Ramos (cell line): ENCODE measurements around the gene PLRG1.

ENCODE experiments used
- in situ Hi-C: fragments of 300-500 bp; cut with MboI; formaldehyde crosslinking; loops from one replicate; pipeline ENCODE4 v1.14.3; 2022; ENCODE audit warnings: low sequenced_read_pairs; ENCODE audit not compliant: unreplicated experiment

The PLRG1 gene

DNA sequence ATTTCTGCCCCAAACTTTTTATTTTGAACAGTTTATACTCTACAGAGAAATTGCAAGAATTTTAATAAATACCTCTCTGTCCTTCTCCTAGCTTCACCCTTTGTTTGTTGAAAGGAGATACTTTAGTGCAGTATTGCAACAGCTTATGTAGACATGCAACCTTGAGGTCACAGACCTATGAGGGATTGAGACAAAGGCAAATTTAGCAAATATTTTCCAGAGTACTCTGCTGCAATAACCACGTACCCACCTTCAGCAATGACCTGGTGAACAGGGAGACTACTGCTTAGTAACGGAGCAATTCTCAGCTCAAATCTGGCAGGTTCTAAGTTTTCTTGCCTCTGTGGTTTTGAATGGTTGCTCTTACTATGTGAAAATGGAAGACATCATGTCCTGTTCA, 27.1 kb upstream of the PLRG1 start:
- in situ Hi-C loops: no loop called here

DNA sequence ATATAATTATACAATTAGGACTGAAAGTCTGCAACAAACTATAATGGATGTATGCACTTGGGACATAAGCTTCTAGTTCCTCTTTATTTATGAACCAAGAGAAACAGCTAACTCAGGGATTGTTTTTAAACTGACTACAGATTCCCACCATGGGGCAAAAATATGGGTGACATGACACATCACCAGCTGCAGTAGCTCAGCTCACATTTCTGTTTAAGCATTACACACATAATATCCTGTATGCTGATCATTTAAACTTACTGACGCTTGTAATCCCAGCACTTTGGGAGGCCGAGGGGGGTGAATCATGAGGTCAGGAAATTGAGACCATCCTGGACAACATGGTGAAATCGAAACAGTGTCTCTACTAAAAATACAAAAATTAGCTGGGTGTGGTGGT, 24.1 kb upstream of the PLRG1 start:
- in situ Hi-C loops: loop anchor here (25.0 kb wide), 1 partner anchor 788 kb away; no protein-coding TSS in a partner anchor

DNA sequence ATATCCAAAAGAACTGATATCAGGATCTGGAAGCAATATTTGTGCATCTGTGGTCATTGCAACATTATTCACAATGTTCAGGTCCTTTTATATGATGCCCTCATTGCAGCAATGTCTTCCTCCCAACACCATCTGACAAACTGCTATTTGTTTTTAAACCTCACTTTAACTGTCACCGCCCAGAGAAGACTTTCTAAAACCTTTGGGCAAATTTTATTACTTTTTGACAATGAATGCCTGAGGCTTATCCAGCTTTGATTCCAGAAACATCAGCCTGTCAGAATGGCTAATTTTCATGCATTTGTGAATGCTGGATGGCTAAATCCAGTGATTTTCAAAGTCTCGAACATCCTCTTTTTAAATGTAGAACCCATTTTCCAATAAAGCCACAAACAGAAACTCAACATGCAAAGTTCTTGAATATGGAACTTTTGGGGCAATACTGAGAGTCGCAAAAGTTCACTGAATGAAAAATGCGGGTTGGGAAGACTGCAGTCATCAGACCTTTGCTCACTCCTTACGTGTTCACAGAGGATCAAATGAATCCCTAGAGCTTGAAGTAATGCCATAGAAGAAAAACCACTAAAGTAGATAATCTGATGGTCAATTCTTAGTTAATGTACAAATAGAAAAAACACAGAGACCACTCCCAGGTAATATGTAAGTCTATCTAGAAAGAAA, 23.1 kb upstream of the PLRG1 start:
- in situ Hi-C loops: loop anchor here (25.0 kb wide), 1 partner anchor 789 kb away; no protein-coding TSS in a partner anchor

DNA sequence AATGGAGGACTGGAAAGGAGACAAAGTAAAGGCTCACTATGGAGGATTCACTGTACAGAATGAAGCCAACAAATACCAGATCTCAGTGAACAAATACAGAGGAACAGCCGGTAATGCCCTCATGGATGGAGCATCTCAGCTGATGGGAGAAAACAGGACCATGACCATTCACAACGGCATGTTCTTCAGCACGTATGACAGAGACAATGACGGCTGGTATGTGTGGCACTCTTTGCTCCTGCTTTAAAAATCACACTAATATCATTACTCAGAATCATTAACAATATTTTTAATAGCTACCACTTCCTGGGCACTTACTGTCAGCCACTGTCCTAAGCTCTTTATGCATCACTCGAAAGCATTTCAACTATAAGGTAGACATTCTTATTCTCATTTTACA, 19.4 kb upstream of the PLRG1 start:
- in situ Hi-C loops: loop anchor here (25.0 kb wide), 1 partner anchor 793 kb away; no protein-coding TSS in a partner anchor

- in situ Hi-C loops: loop anchor here (25.0 kb wide), 1 partner anchor 793 kb away; no protein-coding TSS in a partner anchor
Observed at GRCh38 chr4:154569028-154569427, 18.8 kb upstream of the PLRG1 start.

GRCh38 chr4:154566639-154567204, 16.5 kb upstream of the PLRG1 start:
- in situ Hi-C loops: loop anchor here (25.0 kb wide), 1 partner anchor 796 kb away; no protein-coding TSS in a partner anchor

GRCh38 chr4:154565704-154566103, 15.5 kb upstream of the PLRG1 start:
- in situ Hi-C loops: loop anchor here (25.0 kb wide), 1 partner anchor 797 kb away; no protein-coding TSS in a partner anchor

DNA sequence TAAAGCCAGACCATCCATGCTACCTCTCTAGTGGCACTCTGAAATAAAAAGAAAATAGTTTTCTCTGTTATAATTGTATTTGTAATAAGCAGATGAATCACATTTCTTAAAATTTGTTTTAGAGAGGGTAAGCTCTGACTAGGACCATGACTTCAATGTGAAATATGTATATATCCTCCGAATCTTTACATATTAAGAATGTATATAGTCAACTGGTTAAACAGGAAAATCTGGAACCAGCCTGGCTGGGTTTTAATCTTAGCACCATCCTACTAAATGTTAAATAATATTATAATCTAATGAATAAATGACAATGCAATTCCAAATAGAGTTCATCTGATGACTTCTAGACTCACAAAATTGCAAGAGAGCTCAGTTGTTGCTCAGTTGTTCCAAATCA, 14.1 kb upstream of the PLRG1 start:
- in situ Hi-C loops: loop anchor here (25.0 kb wide), 1 partner anchor 798 kb away; no protein-coding TSS in a partner anchor

DNA sequence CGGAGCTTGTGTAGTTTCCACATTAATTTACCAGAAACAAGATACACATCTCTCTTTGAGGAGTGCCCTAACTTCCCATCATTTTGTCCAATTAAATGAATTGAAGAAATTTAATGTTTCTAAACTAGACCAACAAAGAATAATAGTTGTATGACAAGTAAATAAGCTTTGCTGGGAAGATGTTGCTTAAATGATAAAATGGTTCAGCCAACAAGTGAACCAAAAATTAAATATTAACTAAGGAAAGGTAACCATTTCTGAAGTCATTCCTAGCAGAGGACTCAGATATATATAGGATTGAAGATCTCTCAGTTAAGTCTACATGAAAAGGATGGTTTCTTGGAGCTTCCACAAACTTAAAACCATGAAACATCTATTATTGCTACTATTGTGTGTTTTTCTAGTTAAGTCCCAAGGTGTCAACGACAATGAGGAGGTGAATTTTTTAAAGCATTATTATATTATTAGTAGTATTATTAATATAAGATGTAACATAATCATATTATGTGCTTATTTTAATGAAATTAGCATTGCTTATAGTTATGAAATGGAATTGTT, 12.6 kb upstream of the PLRG1 start, which contains the start of gene FGB:
TSS of gene FGB (plus strand) at position 315 of the 558 bp plus-strand sequence. CDS start at position 323, 8 bp downstream.
- in situ Hi-C loops: loop anchor here (25.0 kb wide), 1 partner anchor 800 kb away; no protein-coding TSS in a partner anchor

DNA sequence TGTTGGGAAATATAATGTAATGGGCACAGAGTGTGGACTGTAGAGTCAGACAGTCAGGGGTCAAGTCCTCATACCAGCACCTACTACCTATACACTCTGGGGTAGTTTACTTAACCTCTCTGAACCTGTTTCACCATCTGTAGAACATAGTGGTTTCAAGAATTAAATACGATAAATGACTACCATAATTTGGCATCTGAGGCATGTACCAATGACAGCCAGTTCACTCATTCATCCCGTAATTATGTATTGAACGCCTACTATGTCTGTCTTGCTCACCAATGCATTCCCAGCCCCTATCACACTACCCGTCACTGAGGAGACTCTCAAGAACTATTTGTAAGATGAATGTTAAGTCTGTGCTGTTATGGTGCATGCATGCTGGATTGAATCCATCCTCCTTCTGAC, 10.6 kb upstream of the PLRG1 start:
- in situ Hi-C loops: loop anchor here (25.0 kb wide), 1 partner anchor 801 kb away; no protein-coding TSS in a partner anchor

DNA sequence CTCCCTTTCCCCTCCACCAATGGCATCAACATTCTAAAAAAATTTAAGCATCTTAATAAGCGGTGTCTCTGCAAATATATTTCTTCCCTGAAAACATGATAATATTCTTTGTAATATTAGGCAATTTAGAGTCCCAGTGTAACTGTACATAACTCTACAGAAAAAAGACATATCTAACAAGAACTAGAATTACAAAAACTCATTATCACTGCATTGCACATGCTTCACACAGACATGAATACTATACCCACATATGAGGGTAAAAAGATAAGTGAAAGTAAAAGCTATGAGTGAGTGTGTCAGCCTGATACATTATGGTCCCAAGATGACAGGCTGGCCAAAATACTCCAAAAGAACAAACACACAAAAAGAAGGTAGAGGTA, 10.2 kb upstream of the PLRG1 start:
- in situ Hi-C loops: loop anchor here (25.0 kb wide), 1 partner anchor 802 kb away; no protein-coding TSS in a partner anchor

DNA sequence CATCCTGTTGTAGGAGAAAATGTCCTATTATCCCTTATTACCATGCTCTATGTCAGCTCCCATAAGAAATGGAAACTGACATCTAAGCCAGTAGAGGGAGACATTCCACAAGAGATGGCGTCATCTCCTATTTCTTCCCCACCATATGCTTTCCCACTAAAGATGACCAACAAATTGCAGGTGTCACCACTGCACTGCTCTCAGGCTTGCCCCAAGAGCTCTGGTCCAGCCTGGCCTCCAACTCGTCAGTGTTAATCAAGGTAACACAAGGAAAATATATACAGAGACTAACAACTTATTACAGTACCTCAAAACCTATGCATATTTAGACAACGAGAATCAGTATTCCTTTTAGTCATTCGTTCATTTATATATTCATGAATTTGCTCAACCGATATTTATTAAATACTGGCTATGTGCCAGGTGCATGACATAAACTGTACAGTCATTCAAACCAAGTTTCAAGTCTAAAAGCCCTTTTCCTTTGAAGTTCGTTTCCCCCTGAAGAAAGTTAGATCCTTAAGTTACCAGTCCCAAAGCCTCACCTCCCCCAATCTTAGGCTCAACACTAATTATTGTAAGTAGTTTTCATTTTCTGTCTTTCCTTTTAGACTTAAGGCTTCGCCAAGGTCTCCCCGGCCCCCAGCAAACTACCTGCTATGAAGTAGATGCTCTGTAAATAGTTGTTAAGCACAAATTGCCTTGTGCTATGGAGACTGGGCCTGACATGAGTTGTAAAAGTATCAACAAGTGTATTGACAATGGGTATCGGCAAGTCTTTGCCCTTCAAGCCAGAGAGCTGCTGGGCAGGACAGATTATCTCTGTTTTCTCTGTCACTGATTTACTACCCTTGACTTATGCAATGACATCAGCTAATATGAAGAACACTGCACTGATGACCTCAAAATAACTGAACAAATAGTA, 9.6 kb upstream of the PLRG1 start:
- in situ Hi-C loops: loop anchor here (10.0 to 25.0 kb wide), 2 partner anchors 55 to 803 kb away; partner anchors contain the start of gene FGG

- in situ Hi-C loops: loop anchor here (10.0 to 25.0 kb wide), 2 partner anchors 56 to 803 kb away; partner anchors contain the start of gene FGG
Observed at GRCh38 chr4:154559141-154559493, 8.9 kb upstream of the PLRG1 start.

- in situ Hi-C loops: loop anchor here (10.0 to 25.0 kb wide), 2 partner anchors 63 to 810 kb away; partner anchors contain the start of gene FGG
Observed at GRCh38 chr4:154551872-154552686, 1.9 kb upstream of the PLRG1 start.

DNA sequence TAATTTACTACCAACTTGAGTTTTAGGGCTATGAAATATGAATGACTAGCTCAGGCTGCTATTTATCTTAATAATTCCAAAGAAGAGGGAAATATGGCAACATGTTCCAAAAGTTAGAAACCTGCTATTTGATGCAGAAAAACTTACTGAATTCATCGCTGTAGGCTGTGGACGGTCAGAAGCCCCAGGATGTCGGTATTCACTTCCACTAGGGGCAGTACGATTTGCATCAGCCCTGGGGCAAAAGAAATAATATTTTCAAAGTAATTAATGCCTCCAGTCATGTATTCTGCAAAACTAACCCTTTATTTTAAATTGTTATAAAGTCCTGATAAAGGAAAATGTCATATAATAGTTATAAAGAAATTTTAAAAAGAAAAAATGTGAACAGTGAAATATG, 4.5 kb downstream of the PLRG1 start:
- in situ Hi-C loops: no loop called here

GRCh38 chr4:154542271-154542879, 7.8 kb downstream of the PLRG1 start:
- in situ Hi-C loops: no loop called here

- in situ Hi-C loops: no loop called here
Observed at GRCh38 chr4:154534296-154534695, 15.9 kb downstream of the PLRG1 start.

- in situ Hi-C loops: no loop called here
Observed at GRCh38 chr4:154529728-154530519, 20.3 kb downstream of the PLRG1 start.
